ENCODE measurements around the gene PLG. TPM values are rescaled to one million over a fixed set of nuclear protein-coding genes. Genes with fewer than 3 reads are reported as not detected.
"Not testable (repeated sequence)": the region's sequence is repeated elsewhere in the genome, so short reads cannot be mapped to it uniquely, and the experiment has no call there.

PLG gene
- total RNA-seq, 2 experiments from 2014 or later = not detected

DNA sequence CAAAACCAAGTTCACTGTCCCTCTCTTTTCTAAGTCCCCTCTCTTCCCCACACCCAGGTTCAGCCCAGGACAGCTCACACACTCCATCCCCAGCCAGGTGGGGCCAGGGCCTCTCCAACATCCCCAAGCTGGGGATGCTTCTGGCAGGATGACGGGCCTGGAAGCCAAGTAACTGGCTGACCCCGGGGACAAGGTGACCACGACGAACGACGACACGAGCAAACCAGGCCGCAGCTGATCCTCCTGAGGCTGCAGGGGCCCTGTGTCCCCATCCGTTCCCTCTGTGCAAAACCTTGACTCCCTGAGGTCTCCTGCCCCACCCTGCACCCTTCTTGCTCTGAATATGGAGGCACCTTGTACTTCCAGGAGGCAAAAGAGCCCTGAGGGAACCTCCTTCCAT, 11.6 kb upstream of the PLG start:
- Mint-ChIP-seq H3K27ac (no peak overlapping the region), H3K4me3 (no peak overlapping the region), H3K4me1 (no peaks in the 10 kb centered on the region), H3K27me3 (peaks cover 5% of the 10 kb centered on the region), H3K9me3 (no peaks in the 10 kb centered on the region), H3K36me3 (no peaks in the 10 kb centered on the region)
- DNase-seq = no peak

DNA sequence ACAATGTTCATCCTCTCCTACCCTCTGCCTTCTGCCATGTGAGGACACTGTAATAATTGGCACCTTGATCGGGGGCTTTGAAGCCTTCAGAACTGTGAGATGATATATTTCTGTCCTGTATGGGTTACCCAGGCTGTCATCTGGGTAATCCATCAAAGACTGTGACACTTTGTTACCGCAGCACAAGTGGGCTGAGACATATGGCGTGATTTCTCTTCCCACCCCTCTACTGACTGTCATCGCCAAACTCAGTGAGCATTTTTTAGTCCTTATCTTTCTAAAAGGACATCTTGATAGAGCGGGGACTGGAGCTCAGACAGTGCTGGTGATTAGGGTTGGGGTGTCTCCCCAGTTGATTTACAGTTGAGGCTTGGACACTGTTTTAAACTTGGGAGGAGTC, 10.4 kb upstream of the PLG start:
- Mint-ChIP-seq H3K4me1 (no peaks in the 10 kb centered on the region), H3K36me3 (no peaks in the 10 kb centered on the region), H3K27me3 (no peaks in the 10 kb centered on the region), H3K9me3 (no peaks in the 10 kb centered on the region), H3K4me3 (no peak overlapping the region), H3K27ac (no peak overlapping the region)
- DNase-seq = no peak

DNA sequence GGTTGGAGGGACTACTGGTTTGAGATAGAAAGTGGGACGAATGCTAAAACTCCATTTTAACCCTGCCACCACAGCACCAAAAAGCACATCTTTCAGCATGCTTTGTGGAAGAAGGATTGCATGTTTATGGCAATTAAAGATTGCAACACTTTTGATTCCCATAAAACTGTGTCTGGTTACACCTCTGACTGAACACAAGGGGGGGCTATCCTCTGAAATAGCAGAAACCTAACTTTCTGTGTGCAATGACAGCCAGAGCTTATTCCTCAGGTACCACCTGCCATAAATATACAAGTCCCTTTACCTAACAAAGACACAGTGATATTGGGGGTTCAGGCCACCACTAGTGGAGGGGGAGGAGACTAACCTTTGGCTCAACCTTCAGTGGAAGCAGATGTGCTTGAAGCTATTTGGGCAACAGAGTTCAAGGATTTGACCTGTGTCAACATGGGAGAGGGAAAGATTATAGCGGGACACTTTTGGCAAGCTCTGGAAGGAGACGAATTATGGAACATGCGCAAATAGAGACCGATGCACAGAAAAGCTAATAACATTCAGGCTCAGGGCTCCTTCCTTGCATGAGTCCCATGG, 9.6 kb upstream of the PLG start:
- Mint-ChIP-seq H3K36me3 (no peaks in the 10 kb centered on the region), H3K27ac (no peak overlapping the region), H3K27me3 (no peaks in the 10 kb centered on the region), H3K4me3 (no peak overlapping the region), H3K4me1 (no peaks in the 10 kb centered on the region), H3K9me3 (no peaks in the 10 kb centered on the region)
- no peak for DNase-seq

DNA sequence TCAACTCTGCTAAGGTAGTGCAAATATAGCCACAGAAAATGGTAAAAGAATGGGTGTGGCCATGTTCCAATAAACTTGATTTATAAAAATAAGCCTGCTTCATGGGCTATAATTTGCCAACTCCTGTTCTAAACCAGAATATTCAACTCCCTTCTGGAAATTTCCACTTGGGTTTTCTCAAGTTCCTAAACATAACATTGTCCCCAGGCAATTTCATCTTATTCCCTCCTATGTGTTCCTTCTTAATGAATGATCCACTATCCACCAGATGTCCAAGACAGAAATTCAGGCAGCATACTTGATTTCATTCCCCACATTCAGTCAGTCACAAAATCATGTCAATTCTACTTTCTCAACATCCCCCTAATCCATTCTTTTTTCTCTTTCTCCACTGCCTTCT, 7.0 kb upstream of the PLG start:
- DNase-seq, H3K36me3 Mint-ChIP-seq, H3K27ac Mint-ChIP-seq, H3K27me3 Mint-ChIP-seq, H3K9me3 Mint-ChIP-seq, H3K4me3 Mint-ChIP-seq, H3K4me1 Mint-ChIP-seq: not testable (repeated sequence)

DNA sequence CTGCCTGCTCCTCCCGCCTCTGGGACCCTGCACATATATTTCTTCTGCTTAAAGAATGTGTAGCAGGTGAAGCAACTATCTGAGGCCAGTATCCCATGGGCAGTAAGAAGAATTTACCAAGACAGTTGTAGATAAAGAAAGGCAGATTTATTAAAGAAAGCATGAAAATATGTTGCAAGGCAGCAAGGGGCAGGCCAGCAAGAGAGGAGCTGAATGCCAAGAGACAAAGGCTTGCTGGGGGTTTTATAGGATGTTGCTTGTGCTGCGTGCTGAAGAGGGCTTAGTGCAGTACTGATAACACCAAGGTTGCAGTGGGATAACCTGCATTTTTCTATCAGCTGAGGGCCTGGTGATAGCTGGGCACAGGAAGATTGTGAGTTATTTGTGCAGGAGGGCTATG, 6.4 kb upstream of the PLG start:
- not testable (repeated sequence) for H3K9me3 Mint-ChIP-seq, DNase-seq, H3K4me1 Mint-ChIP-seq, H3K27me3 Mint-ChIP-seq, H3K36me3 Mint-ChIP-seq, H3K27ac Mint-ChIP-seq, H3K4me3 Mint-ChIP-seq

DNA sequence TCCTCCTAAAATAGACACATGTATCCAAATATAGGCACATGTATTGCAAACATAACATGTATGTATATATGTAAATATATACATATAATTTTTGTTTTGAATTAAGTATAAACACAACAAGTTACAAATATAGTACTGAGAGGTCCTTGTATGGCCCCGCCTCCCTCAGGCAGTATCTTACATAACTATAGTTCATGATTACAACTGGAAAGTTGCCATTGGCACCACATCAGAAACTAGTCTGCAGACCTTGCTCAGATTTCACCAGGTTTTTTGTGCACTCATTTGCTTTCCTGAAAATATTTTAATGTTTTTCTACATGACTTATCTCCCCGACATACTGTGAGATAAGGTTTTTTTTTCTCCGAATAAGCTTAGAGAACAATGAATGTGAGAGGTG, 5.2 kb upstream of the PLG start:
- not testable (repeated sequence) for H3K27me3 Mint-ChIP-seq, H3K4me1 Mint-ChIP-seq, H3K36me3 Mint-ChIP-seq, H3K27ac Mint-ChIP-seq, H3K9me3 Mint-ChIP-seq, DNase-seq, H3K4me3 Mint-ChIP-seq

DNA sequence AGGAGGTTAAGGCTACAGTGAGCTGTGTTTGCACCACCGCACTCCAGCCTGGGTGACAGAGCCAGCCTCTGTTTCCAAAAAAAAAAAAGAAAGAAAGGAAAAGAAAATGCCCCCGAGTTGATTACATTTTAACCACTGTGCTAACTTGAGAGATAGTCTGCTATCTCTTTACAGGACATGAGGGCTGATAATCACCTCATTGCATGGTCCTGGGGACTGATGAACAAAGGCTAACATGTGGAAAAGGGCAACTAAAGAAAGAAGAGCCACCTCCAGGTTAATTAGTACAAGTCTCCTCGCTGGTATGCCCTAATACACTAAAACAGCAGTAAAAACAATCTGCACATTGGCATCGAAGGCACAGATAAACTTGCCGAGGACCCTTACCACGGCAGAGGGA, 4.2 kb upstream of the PLG start:
- Mint-ChIP-seq H3K36me3 (no peaks in the 10 kb centered on the region), H3K4me3 (no peak overlapping the region), H3K27me3 (peaks cover 11% of the 10 kb centered on the region), H3K27ac (no peak overlapping the region), H3K9me3 (no peaks in the 10 kb centered on the region), H3K4me1 (no peaks in the 10 kb centered on the region)
- DNase-seq = no peak

DNA sequence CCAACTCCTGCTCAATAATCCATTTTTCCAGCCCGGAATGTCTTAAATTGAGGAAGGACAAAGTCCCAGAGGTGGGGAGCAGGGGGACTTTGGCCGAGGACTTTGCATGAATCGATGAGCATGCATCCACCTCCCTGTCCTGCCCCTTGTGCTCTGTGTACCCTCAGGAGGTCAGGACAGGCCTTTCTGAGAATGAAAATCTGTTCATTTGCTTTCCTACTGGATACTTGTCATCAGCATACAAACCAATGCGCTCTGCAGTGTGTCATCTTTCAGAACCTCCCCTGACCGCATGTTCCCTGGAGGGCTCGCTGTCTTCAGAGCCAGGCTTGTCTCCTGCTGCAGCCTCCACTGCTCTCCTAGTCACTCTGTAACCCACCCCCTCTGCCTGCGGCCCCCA, 2.6 kb downstream of the PLG start:
- H3K36me3 Mint-ChIP-seq, H3K27ac Mint-ChIP-seq, H3K9me3 Mint-ChIP-seq, DNase-seq, H3K4me1 Mint-ChIP-seq, H3K4me3 Mint-ChIP-seq: not testable (repeated sequence)
- H3K27me3 Mint-ChIP-seq = peaks cover 12% of the 10 kb centered on the region

DNA sequence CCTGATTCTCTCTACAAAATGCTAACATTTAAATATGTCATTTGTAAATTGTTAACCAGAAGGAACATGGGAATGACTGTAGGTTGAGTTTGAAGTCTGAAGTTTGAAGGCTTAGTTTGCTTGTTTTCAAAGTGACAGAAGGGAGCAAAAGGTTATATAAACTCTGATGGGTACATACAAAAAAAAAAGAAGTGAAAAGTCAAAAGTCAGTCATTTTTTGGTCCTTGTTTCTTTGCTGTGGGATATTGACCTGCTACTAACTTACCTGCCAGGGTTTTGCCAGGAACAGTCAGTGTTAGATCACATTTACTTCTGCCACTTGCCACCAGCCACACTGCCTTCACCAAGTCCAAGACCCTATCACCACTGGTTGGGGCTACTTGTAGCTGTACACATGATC, 6.9 kb downstream of the PLG start:
- DNase-seq, H3K27me3 Mint-ChIP-seq, H3K36me3 Mint-ChIP-seq, H3K4me3 Mint-ChIP-seq, H3K27ac Mint-ChIP-seq, H3K4me1 Mint-ChIP-seq, H3K9me3 Mint-ChIP-seq: not testable (repeated sequence)

DNA sequence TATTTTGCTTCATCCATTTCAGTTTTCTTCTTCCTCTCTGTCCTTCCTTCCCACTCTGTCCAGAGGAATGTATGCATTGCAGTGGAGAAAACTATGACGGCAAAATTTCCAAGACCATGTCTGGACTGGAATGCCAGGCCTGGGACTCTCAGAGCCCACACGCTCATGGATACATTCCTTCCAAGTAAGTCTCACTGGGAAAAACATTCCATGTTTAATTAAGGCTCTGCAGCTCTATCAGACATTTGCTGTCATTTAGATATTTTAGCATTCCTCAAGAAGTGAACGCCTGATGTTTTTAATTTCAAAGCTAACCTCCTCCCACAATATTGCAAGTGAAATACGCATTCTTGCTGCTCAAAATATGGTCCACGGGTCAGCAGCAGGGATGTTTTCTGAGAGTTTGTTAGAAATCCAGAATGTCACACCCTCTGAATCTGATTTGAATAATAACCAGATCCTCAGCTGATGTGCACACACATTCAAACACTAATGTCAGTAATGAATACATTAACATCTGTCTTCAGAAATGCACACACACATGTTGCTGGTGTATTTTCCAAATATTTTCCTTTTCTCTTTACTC, 12.8 kb downstream of the PLG start:
- H3K4me3 Mint-ChIP-seq = no peak overlapping the region
- no peaks in the 10 kb centered on the region for H3K4me1 Mint-ChIP-seq
- H3K9me3 Mint-ChIP-seq = no peaks in the 10 kb centered on the region
- no peak overlapping the region for H3K27ac Mint-ChIP-seq
- H3K36me3 Mint-ChIP-seq = no peaks in the 10 kb centered on the region
- H3K27me3 Mint-ChIP-seq = no peaks in the 10 kb centered on the region
- no peak for DNase-seq

DNA sequence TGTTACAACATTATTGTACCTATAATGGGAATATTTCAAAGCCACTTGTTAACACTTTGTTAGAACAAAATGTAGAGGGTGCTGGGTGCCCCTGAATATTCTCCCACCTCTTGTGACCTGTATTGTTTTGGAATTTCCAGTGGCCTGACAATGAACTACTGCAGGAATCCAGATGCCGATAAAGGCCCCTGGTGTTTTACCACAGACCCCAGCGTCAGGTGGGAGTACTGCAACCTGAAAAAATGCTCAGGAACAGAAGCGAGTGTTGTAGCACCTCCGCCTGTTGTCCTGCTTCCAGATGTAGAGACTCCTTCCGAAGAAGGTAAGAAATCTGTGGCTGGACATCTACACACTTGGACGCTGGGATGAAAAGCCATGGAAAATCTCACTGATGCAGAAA, 28.9 kb downstream of the PLG start:
- no peaks in the 10 kb centered on the region for H3K4me1 Mint-ChIP-seq
- H3K9me3 Mint-ChIP-seq = no peaks in the 10 kb centered on the region
- H3K27ac Mint-ChIP-seq = no peak overlapping the region
- no peak overlapping the region for H3K4me3 Mint-ChIP-seq
- H3K27me3 Mint-ChIP-seq = peaks cover 9% of the 10 kb centered on the region
- no peaks in the 10 kb centered on the region for H3K36me3 Mint-ChIP-seq
- no peak for DNase-seq

DNA sequence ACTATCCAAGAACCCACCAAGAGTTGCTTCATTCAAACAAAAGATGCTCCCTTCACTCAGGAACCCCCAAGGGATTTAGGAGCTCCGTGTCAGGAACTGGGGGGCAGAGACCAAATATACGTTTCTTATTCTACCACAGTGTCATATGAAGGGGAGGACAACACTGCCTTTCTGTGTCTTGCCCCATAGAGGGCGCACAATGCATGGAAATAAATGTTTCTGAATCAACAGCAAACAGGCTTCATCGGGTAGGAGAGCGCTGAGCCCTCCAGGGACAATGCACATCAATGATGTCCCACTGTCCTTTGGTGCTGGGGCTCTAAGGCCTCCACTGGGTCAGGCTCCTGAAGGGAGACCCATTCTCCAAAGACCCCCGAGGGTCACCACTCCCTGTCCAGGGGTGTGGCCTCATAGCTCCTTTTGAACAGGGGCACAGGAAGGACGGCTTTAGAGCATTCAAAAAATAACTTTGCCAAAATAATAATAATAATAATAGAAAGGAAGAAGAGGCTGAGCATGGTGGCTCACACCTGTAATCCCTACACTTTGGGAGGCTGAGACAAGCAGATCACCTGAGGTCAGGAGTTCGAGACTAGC, 31.1 kb downstream of the PLG start:
- DNase-seq = no peak
- H3K9me3 Mint-ChIP-seq = no peaks in the 10 kb centered on the region
- no peaks in the 10 kb centered on the region for H3K36me3 Mint-ChIP-seq
- H3K27me3 Mint-ChIP-seq = peaks cover 9% of the 10 kb centered on the region
- no peak overlapping the region for H3K4me3 Mint-ChIP-seq
- H3K27ac Mint-ChIP-seq = no peak overlapping the region
- H3K4me1 Mint-ChIP-seq = no peaks in the 10 kb centered on the region

DNA sequence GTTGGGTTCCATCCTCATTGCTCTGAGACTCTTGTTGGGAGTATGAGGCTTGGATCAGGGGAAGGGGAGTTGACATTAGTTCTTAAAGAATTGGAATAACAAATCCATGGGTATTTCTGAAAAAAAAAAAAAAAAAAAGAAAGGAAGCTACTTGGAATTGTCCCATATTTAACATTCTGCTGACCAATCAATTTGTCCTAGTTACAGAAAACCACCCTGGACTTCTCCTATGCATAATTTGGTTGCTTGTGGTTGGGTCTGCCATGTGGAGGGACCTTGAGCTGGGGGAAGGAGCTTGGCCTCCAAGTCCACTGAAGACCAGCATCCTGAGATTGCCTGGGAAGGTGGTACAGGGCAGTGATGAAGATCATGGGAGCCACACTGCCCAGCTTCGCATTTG, 32.6 kb downstream of the PLG start:
- Mint-ChIP-seq H3K36me3 (no peaks in the 10 kb centered on the region), H3K27ac (no peak overlapping the region), H3K4me1 (no peaks in the 10 kb centered on the region), H3K9me3 (no peaks in the 10 kb centered on the region), H3K27me3 (peaks cover 9% of the 10 kb centered on the region), H3K4me3 (no peak overlapping the region)
- no peak for DNase-seq

DNA sequence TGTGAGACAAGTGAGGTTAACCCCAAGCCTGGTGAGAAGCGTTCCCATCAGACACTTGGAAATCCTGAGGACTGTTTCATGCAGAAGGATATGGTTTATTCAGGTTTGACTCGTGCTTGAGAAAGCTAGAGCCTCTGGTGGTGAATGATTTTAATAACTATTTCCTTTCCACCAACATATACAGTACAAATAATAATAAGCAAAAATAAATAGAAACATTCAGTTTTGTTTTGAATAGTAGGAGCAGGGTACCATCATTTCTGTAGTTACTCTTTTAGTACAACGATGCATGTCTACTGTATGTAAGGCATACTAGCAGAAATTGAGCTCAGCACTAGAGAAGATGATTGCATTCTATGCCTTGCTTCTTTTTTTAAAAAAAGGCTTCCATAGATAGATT, 33.5 kb downstream of the PLG start:
- Mint-ChIP-seq H3K36me3 (no peaks in the 10 kb centered on the region), H3K4me1 (no peaks in the 10 kb centered on the region), H3K27ac (no peak overlapping the region), H3K9me3 (no peaks in the 10 kb centered on the region), H3K4me3 (no peak overlapping the region), H3K27me3 (peaks cover 9% of the 10 kb centered on the region)
- DNase-seq = no peak

DNA sequence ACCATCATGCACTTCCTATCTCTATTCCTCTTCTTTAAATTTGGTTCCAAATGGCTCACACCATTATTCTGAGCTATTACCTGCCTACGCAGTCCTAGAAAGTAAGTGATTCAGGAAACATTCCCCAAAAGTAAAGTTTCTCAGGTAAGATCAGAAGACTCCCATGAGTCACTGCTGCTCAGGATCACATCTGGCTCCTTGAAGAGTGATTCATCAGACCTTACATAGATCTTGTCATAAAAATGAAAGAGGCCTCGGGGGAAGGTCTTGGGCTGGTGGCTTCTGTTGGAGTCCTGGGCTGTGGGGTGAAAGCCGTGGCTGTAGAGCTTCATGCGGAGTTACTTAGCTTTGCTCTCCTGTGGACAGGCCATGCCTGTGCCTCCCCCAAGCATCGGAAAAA, 35.9 kb downstream of the PLG start:
- Mint-ChIP-seq H3K36me3 (no peaks in the 10 kb centered on the region), H3K27me3 (peaks cover 9% of the 10 kb centered on the region), H3K9me3 (no peaks in the 10 kb centered on the region), H3K27ac (no peak overlapping the region), H3K4me3 (no peak overlapping the region), H3K4me1 (no peaks in the 10 kb centered on the region)
- DNase-seq = no peak

DNA sequence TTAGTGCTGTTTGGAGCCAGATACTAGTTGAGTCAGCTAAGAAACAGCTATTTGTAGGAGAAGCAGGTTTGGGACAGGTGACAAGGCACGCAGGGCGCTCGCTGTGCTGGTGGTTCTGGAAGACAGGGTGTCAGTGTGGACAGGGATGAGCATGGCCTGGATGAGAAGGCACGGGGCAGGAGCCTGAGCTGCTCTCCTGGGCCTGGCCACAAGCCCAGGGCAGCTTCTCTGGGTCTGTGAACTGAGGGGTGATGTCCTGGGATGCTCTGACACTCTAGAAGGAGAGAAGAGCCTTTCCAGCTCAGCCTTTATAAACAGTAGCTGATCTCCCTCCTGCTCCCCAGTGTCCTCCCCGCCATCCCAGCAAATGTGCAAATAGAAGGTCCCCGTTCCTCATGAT, 37.9 kb downstream of the PLG start:
- no peak for DNase-seq
- H3K9me3 Mint-ChIP-seq = no peaks in the 10 kb centered on the region
- H3K4me3 Mint-ChIP-seq = no peak overlapping the region
- H3K27me3 Mint-ChIP-seq = no peaks in the 10 kb centered on the region
- no peaks in the 10 kb centered on the region for H3K36me3 Mint-ChIP-seq
- no peak overlapping the region for H3K27ac Mint-ChIP-seq
- H3K4me1 Mint-ChIP-seq = no peaks in the 10 kb centered on the region

Measured in activated naive CD8-positive, alpha-beta T cell treated with anti-CD3 and anti-CD28 coated beads for 36 hours (primary cell).